Keratinocyte (primary cell): ENCODE measurements around the gene MRPS18A.

ENCODE experiments used
- CTCF ChIP-seq, 3 experiments: IDR thresholded peaks in 1 of 3; conservative IDR thresholded peaks in 1 of 3; optimal IDR thresholded peaks in 1 of 3; 2 replicates in 2 of 3; 3 replicates in 1 of 3; pipeline versions ENCODE3 to v1.5.1; 2011; ENCODE audit warnings: low read length in 3 of 3, mild to moderate bottlenecking in 3 of 3, moderate library complexity in 2 of 3, control low read depth in 1 of 3, inconsistent platforms in 1 of 3; ENCODE audit not compliant: insufficient read depth in 2 of 3; ENCODE audit errors: extremely low read depth in 1 of 3
- EZH2 ChIP-seq: IDR thresholded peaks from one replicate; pipeline ENCODE4 v1.6.1; 2012; ENCODE audit warnings: inconsistent platforms, mild to moderate bottlenecking, low read length, moderate library complexity

- TF ChIP-seq CTCF (optimal IDR thresholded peaks at IDR 0.05 in 1 of 3, IDR thresholded peaks at IDR 0.05 in 1 of 3, conservative IDR thresholded peaks at IDR 0.05 in 1 of 3; ENCODE audit: extremely low read depth in 1 of 3, insufficient read depth in 2 of 3, low read length in 3 of 3) = no peak
- no peak for TF ChIP-seq EZH2
Observed at GRCh38 chr6:43689421-43689820, 1.8 kb upstream of the MRPS18A start.
